Smooth muscle cell (in vitro differentiated cells): ENCODE measurements around the gene BPTF. TPM values are rescaled to one million over a fixed set of nuclear protein-coding genes. Genes with fewer than 3 reads are reported as not detected.

Source experiments
- DNase-seq: peaks from one replicate; lab custom pipeline; 2025; ENCODE audit not compliant: unreplicated experiment; lab: John Stamatoyannopoulos, UW
- H2AFZ ChIP-seq: fragments of 200-600 bp; sonication (generic); 2 replicates; pipeline ENCODE4 v1.6.0; 2016; ENCODE audit warnings: antibody characterized with exemption, low read depth, mild to moderate bottlenecking
- H3F3A ChIP-seq: fragments of 200-600 bp; sonication (generic); 2 replicates; pipeline ENCODE4 v1.6.0; 2017; ENCODE audit warnings: antibody characterized with exemption, low read depth
- H3K27ac ChIP-seq: fragments of 200-600 bp; sonication (generic); 2 replicates; pipeline ENCODE4 v1.5.1; 2016; ENCODE audit warnings: low read depth, mild to moderate bottlenecking
- H3K27me3 ChIP-seq: fragments of 200-600 bp; sonication (generic); 2 replicates; pipeline ENCODE4 v1.6.1; 2016; ENCODE audit warnings: low read depth, mild to moderate bottlenecking
- H3K36me3 ChIP-seq: fragments of 200-600 bp; sonication (generic); 2 replicates; pipeline ENCODE4 v1.5.1; 2016; ENCODE audit warnings: low read depth
- H3K4me1 ChIP-seq: fragments of 200-600 bp; sonication (generic); 2 replicates; pipeline ENCODE4 v1.5.1; 2016; ENCODE audit warnings: low read depth
- H3K4me2 ChIP-seq: fragments of 200-600 bp; sonication (generic); 2 replicates; pipeline ENCODE4 v1.6.0; 2016; ENCODE audit warnings: mild to moderate bottlenecking
- H3K4me3 ChIP-seq: fragments of 200-600 bp; sonication (generic); 2 replicates; pipeline ENCODE4 v1.5.1; 2016; ENCODE audit warnings: mild to moderate bottlenecking
- H3K79me2 ChIP-seq: fragments of 200-600 bp; sonication (generic); 2 replicates; pipeline ENCODE4 v1.6.0; 2016; ENCODE audit warnings: low read depth, mild to moderate bottlenecking
- H3K9ac ChIP-seq: fragments of 200-600 bp; sonication (generic); 2 replicates; pipeline ENCODE4 v1.6.0; 2016; ENCODE audit warnings: low read depth
- H3K9me3 ChIP-seq: fragments of 200-600 bp; sonication (generic); replicated peaks from 2 replicates; pipeline ENCODE4 v1.5.1; 2016; ENCODE audit warnings: low read depth
- H4K20me1 ChIP-seq: fragments of 200-600 bp; sonication (generic); 2 replicates; pipeline ENCODE4 v1.6.0; 2016; ENCODE audit warnings: low read depth
- WGBS: methylation state at CpG from one replicate; pipeline ENCODE4 v1.1.7; 2016; ENCODE audit warnings: low lambda C conversion rate; 5-methylcytosine and 5-hydroxymethylcytosine counted together
- polyA plus RNA-seq: library from polyadenylated mRNA; unstranded; fragments of >200 nt; fragmentation: Nextera tagmentation; extraction: Ambion mirVana; gene quantifications from 2 replicates; pipeline ENCODE4 v1.2.1, GENCODE V29; 2016
- total RNA-seq: library from RNA; depleted of rRNA; stranded (reverse); fragments of >200 nt; gene quantifications from 2 replicates; pipeline ENCODE4 v1.2.3, GENCODE V29; 2014
- TF ChIP-seq, protein P1 (sequence below): fragments of 200-600 bp; sonication (generic); IDR thresholded peaks from 2 replicates; pipeline ENCODE4 v1.5.1; 2017; ENCODE audit warnings: borderline replicate concordance, mild to moderate bottlenecking, antibody characterized with exemption; ENCODE audit not compliant: insufficient read depth, poor library complexity, severe bottlenecking

Gene BPTF
- total and polyA plus RNA-seq, 2 experiments from 2014 or later, result 26.8 to 51.2 TPM

- H2AFZ ChIP-seq, result no peak overlapping the region
- DNase-seq, result no peak
- no peaks in the 10 kb centered on the region for H3K4me1 ChIP-seq
- no peak overlapping the region for H3K4me2 ChIP-seq
- TF ChIP-seq, protein P1, sequence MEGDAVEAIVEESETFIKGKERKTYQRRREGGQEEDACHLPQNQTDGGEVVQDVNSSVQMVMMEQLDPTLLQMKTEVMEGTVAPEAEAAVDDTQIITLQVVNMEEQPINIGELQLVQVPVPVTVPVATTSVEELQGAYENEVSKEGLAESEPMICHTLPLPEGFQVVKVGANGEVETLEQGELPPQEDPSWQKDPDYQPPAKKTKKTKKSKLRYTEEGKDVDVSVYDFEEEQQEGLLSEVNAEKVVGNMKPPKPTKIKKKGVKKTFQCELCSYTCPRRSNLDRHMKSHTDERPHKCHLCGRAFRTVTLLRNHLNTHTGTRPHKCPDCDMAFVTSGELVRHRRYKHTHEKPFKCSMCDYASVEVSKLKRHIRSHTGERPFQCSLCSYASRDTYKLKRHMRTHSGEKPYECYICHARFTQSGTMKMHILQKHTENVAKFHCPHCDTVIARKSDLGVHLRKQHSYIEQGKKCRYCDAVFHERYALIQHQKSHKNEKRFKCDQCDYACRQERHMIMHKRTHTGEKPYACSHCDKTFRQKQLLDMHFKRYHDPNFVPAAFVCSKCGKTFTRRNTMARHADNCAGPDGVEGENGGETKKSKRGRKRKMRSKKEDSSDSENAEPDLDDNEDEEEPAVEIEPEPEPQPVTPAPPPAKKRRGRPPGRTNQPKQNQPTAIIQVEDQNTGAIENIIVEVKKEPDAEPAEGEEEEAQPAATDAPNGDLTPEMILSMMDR, result no peak
- no peak overlapping the region for H3K9ac ChIP-seq
- peaks cover 2% of the 10 kb centered on the region for H3F3A ChIP-seq
- no peaks in the 10 kb centered on the region for H3K9me3 ChIP-seq
- 90% methylated on average over 3 of the region's 3 CpGs for WGBS
- H3K36me3 ChIP-seq, result no peaks in the 10 kb centered on the region
- H4K20me1 ChIP-seq, result peaks cover 2% of the 10 kb centered on the region
- no peaks in the 10 kb centered on the region for H3K27me3 ChIP-seq
- no peak overlapping the region for H3K4me3 ChIP-seq
- no peaks in the 10 kb centered on the region for H3K79me2 ChIP-seq
- no peak overlapping the region for H3K27ac ChIP-seq
These were observed 158.0 kb downstream of the BPTF start for GRCh38 chr17:67983383-67983688.

DNA sequence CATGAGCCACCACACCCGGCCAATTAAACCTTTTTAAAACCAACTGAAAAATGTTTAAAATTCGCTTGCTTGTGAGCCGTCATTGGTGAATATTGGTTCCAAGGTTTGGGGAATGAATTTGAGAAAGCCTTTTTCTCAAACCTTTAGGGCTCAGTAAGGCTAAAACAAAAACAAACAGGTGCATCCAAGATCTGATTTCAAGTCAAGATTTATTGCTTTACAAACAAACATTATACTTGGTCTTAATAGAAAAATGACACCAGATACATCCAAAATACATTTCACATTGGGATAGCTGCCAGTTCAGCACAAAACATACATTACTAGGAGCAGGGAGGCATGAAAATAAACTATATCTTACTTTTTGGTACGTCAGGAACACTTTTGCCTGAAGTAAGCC is 165.6 kb downstream of the BPTF start:
- H3K9me3 ChIP-seq, result no peaks in the 10 kb centered on the region
- no peak overlapping the region for H3K27ac ChIP-seq
- TF ChIP-seq, protein P1, result no peak
- no peaks in the 10 kb centered on the region for H3K27me3 ChIP-seq
- 95% methylated on average over 4 of the region's 4 CpGs for WGBS
- H3K36me3 ChIP-seq, result no peaks in the 10 kb centered on the region
- peaks cover 3% of the 10 kb centered on the region for H3K4me1 ChIP-seq
- H2AFZ ChIP-seq, result no peak overlapping the region
- no peak overlapping the region for H3K4me2 ChIP-seq
- H3K9ac ChIP-seq, result no peak overlapping the region
- no peaks in the 10 kb centered on the region for H3K79me2 ChIP-seq
- no peaks in the 10 kb centered on the region for H4K20me1 ChIP-seq
- peaks cover 7% of the 10 kb centered on the region for H3F3A ChIP-seq
- no peak overlapping the region for H3K4me3 ChIP-seq
- DNase-seq, result no peak

- DNase-seq, result no peak
- 24% methylated on average over 18 of the region's 18 CpGs for WGBS
- no peaks in the 10 kb centered on the region for H3K36me3 ChIP-seq
These were observed 167.3 kb downstream of the BPTF start for GRCh38 chr17:67992548-67993152.

More at GRCh38 chr17:67992548-67993152, 167.3 kb downstream of the BPTF start:
- peak overlapping the region; percentile 69 for H3K9ac ChIP-seq
- H3K9me3 ChIP-seq, result no peaks in the 10 kb centered on the region
- H3K27ac ChIP-seq, result peak overlapping the region; percentile 54
- H3F3A ChIP-seq, result peaks cover 7% of the 10 kb centered on the region
- H2AFZ ChIP-seq, result peak overlapping the region; percentile 62
- peak overlapping the region; percentile 87 for H3K4me2 ChIP-seq
- H3K27me3 ChIP-seq, result no peaks in the 10 kb centered on the region
- TF ChIP-seq, protein P1, result no peak
- H3K79me2 ChIP-seq, result no peaks in the 10 kb centered on the region
- no peaks in the 10 kb centered on the region for H4K20me1 ChIP-seq
- H3K4me3 ChIP-seq, result peak overlapping the region; percentile 72
- H3K4me1 ChIP-seq, result peaks cover 3% of the 10 kb centered on the region
